GM18870 (cell line): ENCODE results near the gene MDGA2.

Source experiments
- ATAC-seq: cut with Tn5 transposase; IDR thresholded peaks from one replicate; pipeline ENCODE4 v1.9.1; 2021; ENCODE audit warnings: moderate library complexity; ENCODE audit not compliant: unreplicated experiment

Gene MDGA2

DNA sequence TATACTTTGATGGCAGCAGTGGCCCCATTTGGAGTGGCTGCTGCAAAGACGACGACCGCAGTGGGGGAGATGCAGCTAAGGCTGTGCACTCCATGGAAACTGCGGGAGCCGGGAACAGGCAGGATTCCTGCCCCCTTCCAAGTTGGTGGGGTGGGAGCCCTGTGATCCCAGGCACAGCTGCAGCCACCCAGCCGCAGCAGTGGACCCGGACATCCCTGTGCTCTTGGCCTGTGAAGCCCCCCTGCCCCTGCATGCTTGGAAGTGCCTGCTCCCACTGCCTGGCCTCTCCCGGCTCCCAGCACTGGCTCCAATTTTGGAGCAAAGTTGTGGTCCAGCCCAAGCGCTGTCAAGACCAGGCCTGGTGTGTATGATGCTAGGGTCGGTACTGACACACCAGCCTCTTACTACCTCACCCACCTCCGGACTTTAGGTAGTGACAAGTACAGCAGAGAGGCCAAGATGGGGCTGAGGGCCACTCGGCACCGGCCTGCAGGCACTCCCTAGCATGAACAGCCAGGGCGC is 521.1 kb downstream of the MDGA2 start:
- ATAC-seq, result no peak

GRCh38 chr14:47153746-47154145 is 521.7 kb downstream of the MDGA2 start:
- ATAC-seq, result no peak

DNA sequence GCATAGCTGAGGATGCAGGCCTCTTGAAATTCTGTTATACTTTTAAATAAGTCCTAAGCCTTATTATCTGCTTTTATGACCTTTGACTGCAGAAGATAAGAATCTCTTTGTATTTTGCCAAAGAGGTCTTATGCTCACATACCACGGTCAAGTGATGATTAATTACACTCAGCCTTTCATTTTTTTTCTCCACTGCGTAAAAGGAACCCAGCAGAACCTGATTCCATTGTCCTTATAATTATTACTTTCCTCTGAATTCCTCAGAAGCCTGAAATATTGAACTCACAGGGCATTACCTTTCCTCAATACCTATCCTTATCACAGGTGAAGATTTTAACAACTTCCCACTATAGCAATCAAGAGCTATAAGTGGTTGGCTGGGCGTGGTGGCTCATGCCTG is 525.1 kb downstream of the MDGA2 start:
- ATAC-seq, result no peak

DNA sequence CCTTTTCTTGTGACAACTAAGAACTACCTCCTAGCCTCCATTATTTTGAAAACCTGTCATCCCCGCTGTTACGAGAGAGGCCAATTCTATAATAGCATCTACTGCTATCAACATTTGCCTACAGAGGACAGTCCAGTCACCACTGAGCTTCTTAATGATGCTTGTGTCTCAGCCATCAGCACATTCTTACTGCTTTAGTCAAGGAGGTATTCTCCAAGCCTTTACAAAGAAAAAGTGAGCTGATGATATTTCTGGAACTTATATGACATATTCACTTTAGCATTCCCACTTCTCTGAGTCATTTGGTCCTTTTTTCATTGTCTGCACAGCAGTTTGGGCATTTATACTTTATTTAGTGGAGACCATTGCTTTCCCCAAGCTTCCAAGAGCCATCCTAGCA is 526.1 kb downstream of the MDGA2 start:
- no peak for ATAC-seq

- ATAC-seq, result no peak
These were observed 526.7 kb downstream of the MDGA2 start for GRCh38 chr14:47148686-47149085.

- no peak for ATAC-seq
These were observed 554.8 kb downstream of the MDGA2 start for GRCh38 chr14:47120645-47121044.

GRCh38 chr14:47103771-47104170 is 571.6 kb downstream of the MDGA2 start:
- no peak for ATAC-seq

DNA sequence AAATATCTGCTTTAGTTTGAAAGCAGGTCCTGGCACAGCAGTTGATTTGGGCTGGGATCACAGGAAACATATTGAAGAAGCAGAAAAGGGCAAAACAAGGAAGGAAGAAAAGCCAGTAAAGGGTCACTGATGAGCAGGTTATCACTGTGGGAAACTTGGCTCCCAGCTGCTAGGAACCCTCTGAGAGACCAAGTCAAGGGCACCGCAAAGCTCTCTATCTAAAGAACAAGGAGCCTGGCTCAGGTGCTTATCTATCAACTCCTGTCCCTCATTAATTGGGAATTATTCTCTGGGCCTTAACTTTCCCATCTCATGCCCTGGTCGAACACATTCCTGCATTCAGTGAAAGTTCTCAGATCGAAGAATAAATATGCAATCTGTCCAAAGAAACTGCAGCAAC is 572.9 kb downstream of the MDGA2 start:
- ATAC-seq, result no peak

DNA sequence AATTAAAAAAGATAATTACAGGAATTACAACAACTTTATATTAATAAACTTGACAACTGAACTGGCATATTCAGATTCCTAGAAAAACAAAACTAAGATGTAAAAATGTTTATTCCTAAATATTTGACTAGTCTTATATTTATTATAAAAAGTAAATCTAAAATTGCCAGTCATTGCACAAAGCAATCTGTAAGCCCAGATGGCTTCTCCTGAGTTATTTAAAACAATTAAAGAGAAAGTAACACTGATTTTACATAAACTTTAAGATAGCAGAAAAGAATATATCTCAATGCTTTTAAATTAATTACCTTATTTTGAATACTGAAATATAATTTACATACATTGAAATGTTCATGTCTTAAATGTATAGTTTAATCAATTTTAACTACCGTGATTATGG is 589.7 kb downstream of the MDGA2 start:
- no peak for ATAC-seq

GRCh38 chr14:47065326-47065725 is 610.1 kb downstream of the MDGA2 start:
- ATAC-seq, result no peak

GRCh38 chr14:47060050-47060449 is 615.4 kb downstream of the MDGA2 start:
- no peak for ATAC-seq

- ATAC-seq, result no peak
These were observed 618.0 kb downstream of the MDGA2 start for GRCh38 chr14:47057364-47057763.

GRCh38 chr14:47044841-47045240 is 630.6 kb downstream of the MDGA2 start:
- ATAC-seq, result no peak

DNA sequence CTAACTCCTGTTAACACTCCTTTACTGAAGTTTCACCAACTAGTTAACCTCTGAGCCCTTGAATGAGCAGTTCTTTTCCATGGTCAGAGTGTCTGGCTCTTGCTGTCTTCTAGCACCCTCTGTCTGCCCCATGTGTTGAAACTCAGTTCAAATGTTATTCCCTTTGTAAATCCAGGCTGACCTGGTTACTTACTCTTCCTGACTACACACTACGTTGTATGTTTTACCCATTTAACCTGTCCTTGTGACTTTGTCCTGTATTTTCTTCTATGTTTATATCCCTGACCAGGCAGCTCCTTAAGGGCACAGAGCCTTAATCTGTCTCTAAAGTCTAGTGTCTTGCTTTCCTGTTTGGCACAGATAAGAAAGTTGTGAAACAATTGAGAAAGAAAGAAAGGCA is 634.9 kb downstream of the MDGA2 start:
- no peak for ATAC-seq

DNA sequence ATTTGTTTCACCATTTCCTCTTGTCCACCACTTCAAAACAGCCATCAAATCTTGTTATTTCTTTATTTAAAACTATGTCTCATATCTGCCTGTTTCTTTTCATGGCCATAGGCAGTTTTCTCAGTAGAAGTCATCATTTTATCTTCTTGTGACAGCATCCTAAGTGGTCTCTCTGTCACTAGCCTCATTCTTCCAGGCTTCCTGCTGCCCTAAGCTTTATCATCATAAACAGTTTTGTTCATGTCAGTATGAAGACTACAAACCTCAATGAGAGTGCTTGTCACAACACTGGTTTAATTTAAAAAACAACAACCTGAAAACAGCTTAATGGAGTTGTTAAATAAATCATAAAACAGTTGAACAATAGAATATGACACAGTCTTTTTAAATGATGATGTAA is 636.1 kb downstream of the MDGA2 start:
- no peak for ATAC-seq

DNA sequence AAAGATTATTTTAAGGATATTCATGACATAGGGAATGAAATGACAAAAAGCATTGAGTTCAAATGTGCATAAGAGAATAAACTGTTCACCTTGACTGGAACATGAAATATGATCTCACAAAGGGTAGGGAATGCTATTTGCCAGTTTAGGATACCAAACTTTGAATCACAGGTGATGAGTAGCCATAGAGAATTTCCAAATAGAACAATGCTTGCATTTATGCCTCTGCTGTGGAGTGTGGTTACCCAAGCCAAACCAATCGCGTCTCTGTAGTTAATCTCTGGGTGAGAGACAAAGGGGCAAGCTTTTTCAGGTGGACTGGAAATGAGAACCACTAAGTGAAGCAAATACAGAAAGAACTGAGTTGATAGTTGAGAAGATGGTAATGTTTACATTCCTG is 652.7 kb downstream of the MDGA2 start:
- ATAC-seq, result no peak

- ATAC-seq, result no peak
These were observed 654.9 kb downstream of the MDGA2 start for GRCh38 chr14:47020500-47020899.

- no peak for ATAC-seq
These were observed 662.7 kb downstream of the MDGA2 start for GRCh38 chr14:47012533-47013280.

GRCh38 chr14:47009615-47010014 is 665.8 kb downstream of the MDGA2 start:
- ATAC-seq, result no peak

- no peak for ATAC-seq
These were observed 666.7 kb downstream of the MDGA2 start for GRCh38 chr14:47008732-47009131.

- no peak for ATAC-seq
These were observed 675.7 kb downstream of the MDGA2 start for GRCh38 chr14:46999661-47000060.

GRCh38 chr14:46989566-46989965 is 685.8 kb downstream of the MDGA2 start:
- ATAC-seq, result no peak

- ATAC-seq, result no peak
These were observed 687.1 kb downstream of the MDGA2 start for GRCh38 chr14:46988312-46988711.
